Body of pancreas (tissue), 4 donors: Measurements from ENCODE around the gene CCDC38. TPM values are rescaled to one million over a fixed set of nuclear protein-coding genes. Genes with fewer than 3 reads are reported as not detected.

Experiments
- ATAC-seq: fragments of 150-250 bp; one replicate; pipeline ENCODE4 v1.9.1; 2016
- DNase-seq, 4 donors: peaks; one replicate each; pipeline ENCODE4 v3.0.0-alpha.2; 2019
- H3K27ac ChIP-seq, 4 donors: fragments of 200-600 bp; sonication (generic); 1 replicate in 3 of 4; 2 replicates in 1 of 4; pipeline versions ENCODE4 v1.5.1 to v1.6.1; 2016 to 2019; ENCODE audit warnings: mild to moderate bottlenecking in 1 of 4, mixed read lengths in 1 of 4, moderate library complexity in 1 of 4
- H3K27me3 ChIP-seq, 2 donors: fragments of 200-600 bp; sonication (generic); one replicate each; pipeline ENCODE4 v1.6.0; 2016; ENCODE audit warnings: mild to moderate bottlenecking in 1 of 2
- H3K36me3 ChIP-seq, 2 donors: fragments of 200-600 bp; sonication (generic); replicated peaks in 1 of 2; 2 replicates each; pipeline ENCODE4 v1.5.1; 2016; ENCODE audit warnings: low read depth in 2 of 2; ENCODE audit not compliant: insufficient read depth in 1 of 2
- H3K4me1 ChIP-seq: fragments of 200-600 bp; sonication (generic); one replicate; pipeline ENCODE4 v1.6.0; 2016
- H3K4me3 ChIP-seq, 2 donors: fragments of 200-600 bp; sonication (generic); 1 replicate in 1 of 2; 2 replicates in 1 of 2; pipeline ENCODE4 v1.5.1; 2016 to 2019
- H3K9me3 ChIP-seq, 3 donors: fragments of 200-600 bp; sonication (generic); 1 replicate in 2 of 3; 2 replicates in 1 of 3; pipeline ENCODE4 v1.5.1; 2016
- POLR2A ChIP-seq, 3 donors: fragments of 450-650 bp; IDR thresholded peaks; one replicate each; pipeline ENCODE4 v1.6.1; 2016; ENCODE audit warnings: antibody characterized with exemption in 3 of 3, mild to moderate bottlenecking in 2 of 3
- WGBS, 2 donors: methylation state at CpG; one replicate each; pipeline ENCODE4 v1.1.5; 2017; 5-methylcytosine and 5-hydroxymethylcytosine counted together
- intact Hi-C: fragments of 100-400 bp; cut with DNase I; formaldehyde crosslinking; loops from one replicate; pipeline ENCODE4 v1.15.1; 2023
- total RNA-seq, 2 donors: library from RNA; depleted of rRNA; stranded (reverse); fragments of >200 nt; gene quantifications; one replicate each; pipeline ENCODE4 v1.1.0, GENCODE V29; 2016
- TF ChIP-seq, protein P1 (sequence below), 7 experiments: fragments of 450-650 bp in 4 of 7; fragments of 200-600 bp in 3 of 7; sonication (generic) in 3 of 7; IDR thresholded peaks; one replicate each; pipeline ENCODE4 v1.5.1; 2016 to 2019; ENCODE audit warnings: antibody characterized with exemption in 7 of 7

CCDC38 gene
- total RNA-seq, 2 donors from 2014 or later: not detected

DNA sequence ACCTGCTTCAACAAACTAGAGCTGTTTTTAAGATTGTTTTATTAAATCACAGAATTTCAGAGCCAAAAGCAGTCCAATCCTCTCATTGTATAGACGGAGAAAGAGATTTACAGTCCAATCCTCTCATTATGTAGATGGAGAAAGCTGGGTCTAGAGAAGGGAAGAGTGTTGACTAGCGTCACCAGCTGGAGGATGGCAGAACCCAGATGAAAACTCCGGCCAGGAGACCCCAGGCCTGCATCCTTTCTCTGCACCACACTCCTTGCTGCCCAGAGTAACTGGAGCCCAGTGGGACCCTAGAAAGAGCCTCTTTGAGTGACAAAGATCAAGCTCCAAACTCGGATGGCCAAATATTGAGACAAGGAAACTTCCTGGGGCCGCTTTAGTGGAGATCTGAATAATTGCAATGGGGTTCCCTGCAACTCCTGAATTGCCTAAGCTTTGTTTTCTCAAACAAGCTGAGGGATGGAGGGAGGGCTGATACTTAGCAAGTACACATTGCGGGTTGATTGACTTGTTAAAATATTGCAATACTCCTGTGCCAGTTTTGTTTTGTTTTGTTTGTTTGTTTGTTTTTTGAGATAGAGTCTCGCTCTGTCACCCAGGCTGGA, 13.2 kb upstream of the CCDC38 start:
- ATAC-seq (no peak), DNase-seq (no peak)
- intact Hi-C loops: no loop called here
- Histone ChIP-seq H3K9me3 (no peaks in the 10 kb centered on the region), H3K27ac (no peak overlapping the region), H3K27me3 (no peaks in the 10 kb centered on the region), H3K36me3 (no peaks in the 10 kb centered on the region), H3K4me3 (no peak overlapping the region), H3K4me1 (no peaks in the 10 kb centered on the region)
- no peak for TF ChIP-seq POLR2A (IDR thresholded peaks at IDR 0.05)
- TF ChIP-seq, protein P1, sequence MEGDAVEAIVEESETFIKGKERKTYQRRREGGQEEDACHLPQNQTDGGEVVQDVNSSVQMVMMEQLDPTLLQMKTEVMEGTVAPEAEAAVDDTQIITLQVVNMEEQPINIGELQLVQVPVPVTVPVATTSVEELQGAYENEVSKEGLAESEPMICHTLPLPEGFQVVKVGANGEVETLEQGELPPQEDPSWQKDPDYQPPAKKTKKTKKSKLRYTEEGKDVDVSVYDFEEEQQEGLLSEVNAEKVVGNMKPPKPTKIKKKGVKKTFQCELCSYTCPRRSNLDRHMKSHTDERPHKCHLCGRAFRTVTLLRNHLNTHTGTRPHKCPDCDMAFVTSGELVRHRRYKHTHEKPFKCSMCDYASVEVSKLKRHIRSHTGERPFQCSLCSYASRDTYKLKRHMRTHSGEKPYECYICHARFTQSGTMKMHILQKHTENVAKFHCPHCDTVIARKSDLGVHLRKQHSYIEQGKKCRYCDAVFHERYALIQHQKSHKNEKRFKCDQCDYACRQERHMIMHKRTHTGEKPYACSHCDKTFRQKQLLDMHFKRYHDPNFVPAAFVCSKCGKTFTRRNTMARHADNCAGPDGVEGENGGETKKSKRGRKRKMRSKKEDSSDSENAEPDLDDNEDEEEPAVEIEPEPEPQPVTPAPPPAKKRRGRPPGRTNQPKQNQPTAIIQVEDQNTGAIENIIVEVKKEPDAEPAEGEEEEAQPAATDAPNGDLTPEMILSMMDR (IDR thresholded peaks at IDR 0.05): no peak
- 83% methylated on average over 7 of the region's 7 CpGs for WGBS, 2 donors

DNA sequence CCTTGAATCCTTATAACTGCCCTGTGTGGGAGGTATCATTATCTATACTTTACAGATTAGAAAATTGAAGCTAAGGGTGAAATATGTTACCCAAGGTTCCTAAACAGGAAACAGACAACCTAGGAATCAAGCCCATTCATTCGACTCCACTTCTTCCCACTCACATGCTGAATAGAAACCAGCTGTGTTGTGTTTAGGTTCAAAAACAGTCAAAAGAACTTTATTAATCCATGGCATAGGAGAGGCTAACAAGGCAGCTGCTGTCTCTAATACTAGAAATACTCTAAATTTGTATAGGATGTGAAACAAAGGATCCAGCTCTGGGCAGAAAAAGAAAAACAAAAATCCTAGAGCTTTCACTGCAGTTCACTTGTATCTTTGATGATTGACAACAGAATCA, 10.6 kb upstream of the CCDC38 start:
- Histone ChIP-seq H3K4me1 (no peaks in the 10 kb centered on the region), H3K9me3 (no peaks in the 10 kb centered on the region), H3K27me3 (no peaks in the 10 kb centered on the region), H3K36me3 (no peaks in the 10 kb centered on the region), H3K4me3 (no peak overlapping the region), H3K27ac (no peak overlapping the region)
- intact Hi-C loops: no loop called here
- DNase-seq (no peak), ATAC-seq (no peak)
- 50 to 54% methylated on average over 1 of the region's 1 CpG for WGBS, 2 donors
- TF ChIP-seq, protein P1 (IDR thresholded peaks at IDR 0.05): no peak
- no peak for TF ChIP-seq POLR2A (IDR thresholded peaks at IDR 0.05)

- no peaks in the 10 kb centered on the region for H3K27me3 ChIP-seq
- H3K27ac ChIP-seq: no peak overlapping the region
- no peak overlapping the region for H3K4me3 ChIP-seq
- intact Hi-C loops: no loop called here
- no peaks in the 10 kb centered on the region for H3K9me3 ChIP-seq
- DNase-seq (no peak), ATAC-seq (no peak)
- H3K36me3 ChIP-seq: no peaks in the 10 kb centered on the region
- no peaks in the 10 kb centered on the region for H3K4me1 ChIP-seq
- no peak for TF ChIP-seq POLR2A (IDR thresholded peaks at IDR 0.05)
- TF ChIP-seq, protein P1 (IDR thresholded peaks at IDR 0.05): no peak
These were observed 9.1 kb upstream of the CCDC38 start for GRCh38 chr12:95951515-95951914.

DNA sequence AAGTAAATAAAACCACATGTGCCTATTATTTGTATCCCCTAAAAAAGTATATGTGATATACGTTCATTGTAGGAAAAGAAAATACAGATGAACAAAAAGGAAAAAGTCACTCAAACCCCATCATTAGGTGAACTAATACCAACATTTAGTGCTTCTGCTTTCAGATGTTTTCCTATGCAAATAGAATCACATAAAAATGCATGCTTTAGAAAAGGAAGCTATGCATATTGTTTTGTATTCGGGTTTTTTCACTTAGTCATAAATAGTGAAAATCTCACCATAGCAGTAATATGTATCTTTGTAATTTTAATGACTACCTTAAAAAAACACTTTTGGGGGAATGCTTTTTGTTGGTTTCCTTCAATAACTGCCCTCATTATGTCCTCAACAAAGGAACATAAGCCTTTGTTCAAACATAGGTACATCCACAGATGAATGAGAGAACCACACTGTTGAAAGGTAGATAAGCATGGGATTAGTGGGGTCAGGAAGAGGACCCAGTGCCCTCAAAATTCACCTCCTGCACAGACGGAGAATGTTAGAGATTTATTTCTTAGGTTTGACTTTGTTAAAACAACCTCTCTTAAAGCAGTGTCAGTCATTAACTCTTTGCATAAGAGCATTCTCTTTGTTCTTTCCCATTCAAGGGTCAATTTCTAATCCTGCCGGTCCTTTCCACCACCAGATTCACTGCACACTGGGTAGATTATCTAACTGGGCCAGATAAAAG, 7.2 kb upstream of the CCDC38 start:
- no peaks in the 10 kb centered on the region for H3K4me1 ChIP-seq
- H3K4me3 ChIP-seq: no peak overlapping the region
- no peak overlapping the region for H3K27ac ChIP-seq
- ATAC-seq (no peak), DNase-seq (no peak)
- WGBS, 2 donors: 43 to 52% methylated on average over 4 of the region's 4 CpGs
- intact Hi-C loops: no loop called here
- H3K36me3 ChIP-seq: no peaks in the 10 kb centered on the region
- no peaks in the 10 kb centered on the region for H3K9me3 ChIP-seq
- TF ChIP-seq, protein P1 (IDR thresholded peaks at IDR 0.05): no peak
- no peak for TF ChIP-seq POLR2A (IDR thresholded peaks at IDR 0.05)
- H3K27me3 ChIP-seq: no peaks in the 10 kb centered on the region
